ENCODE results near the gene CTSA.

GRCh38 chr20:45857114-45857881 lies 33.8 kb upstream of the CTSA start, which contains the start of the genes ACOT8 and ZSWIM3:
- TF ChIP-seq GATA3 (IDR thresholded peaks at IDR 0.05; ENCODE audit: low read depth, low read length) (no peak), GATA2 (IDR thresholded peaks at IDR 0.05; ENCODE audit: low read depth, low read length) (no peak)
